ENCODE results near the gene TEAD4.

- TF ChIP-seq RAD21 (IDR thresholded peaks at IDR 0.05) = no peak
- no peak for TF ChIP-seq EGR1 (IDR thresholded peaks at IDR 0.05; ENCODE audit: low read depth in 2 of 2)
- TF ChIP-seq CTCF (IDR thresholded peaks at IDR 0.05; ENCODE audit: low read depth, low read length, missing input control) = no peak
- no peak for TF ChIP-seq HNF4A (conservative IDR thresholded peaks at IDR 0.05)
- no peak for TF ChIP-seq REST (IDR thresholded peaks at IDR 0.05)
- TF ChIP-seq GABPA (IDR thresholded peaks at IDR 0.05 in 1 of 2, conservative IDR thresholded peaks at IDR 0.05 in 1 of 2) = no peak
- TF ChIP-seq ATF3 (IDR thresholded peaks at IDR 0.05) = no peak
- TF ChIP-seq YY1 (IDR thresholded peaks at IDR 0.05) = no peak
- TF ChIP-seq ZBTB33 (IDR thresholded peaks at IDR 0.05) = no peak
- no peak for TF ChIP-seq MAX (IDR thresholded peaks at IDR 0.05)
- no peak for TF ChIP-seq FOXA2 (IDR thresholded peaks at IDR 0.05)
- TF ChIP-seq TAF1 (conservative IDR thresholded peaks at IDR 0.05) = no peak
- TF ChIP-seq NR2F2 (IDR thresholded peaks at IDR 0.05) = no peak
Observed at GRCh38 chr12:3022411-3022810, 63.2 kb downstream of the TEAD4 start.

Measured in liver (tissue), 3 donors.